ENCODE results near the gene SLX4IP.

DNA sequence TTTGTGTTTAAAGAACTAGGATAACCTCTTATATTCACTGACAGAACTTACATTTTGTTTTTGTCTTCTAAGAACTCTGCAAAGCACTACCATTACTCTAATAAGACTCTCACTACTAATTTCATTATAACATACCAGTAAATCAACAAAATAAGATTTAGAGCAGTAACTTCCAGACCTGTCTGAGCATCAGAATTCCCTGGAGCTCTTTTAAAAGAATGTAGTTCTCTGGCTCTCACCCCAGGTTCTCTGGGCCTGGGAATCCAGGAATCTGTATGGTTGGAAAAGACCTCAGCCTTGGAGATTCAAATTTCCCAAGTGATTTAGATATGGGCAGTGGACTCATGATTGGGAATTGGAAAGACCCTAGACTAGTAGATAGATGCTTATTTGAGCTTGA, 149.3 kb downstream of the SLX4IP start:
- TF ChIP-seq, protein P1, sequence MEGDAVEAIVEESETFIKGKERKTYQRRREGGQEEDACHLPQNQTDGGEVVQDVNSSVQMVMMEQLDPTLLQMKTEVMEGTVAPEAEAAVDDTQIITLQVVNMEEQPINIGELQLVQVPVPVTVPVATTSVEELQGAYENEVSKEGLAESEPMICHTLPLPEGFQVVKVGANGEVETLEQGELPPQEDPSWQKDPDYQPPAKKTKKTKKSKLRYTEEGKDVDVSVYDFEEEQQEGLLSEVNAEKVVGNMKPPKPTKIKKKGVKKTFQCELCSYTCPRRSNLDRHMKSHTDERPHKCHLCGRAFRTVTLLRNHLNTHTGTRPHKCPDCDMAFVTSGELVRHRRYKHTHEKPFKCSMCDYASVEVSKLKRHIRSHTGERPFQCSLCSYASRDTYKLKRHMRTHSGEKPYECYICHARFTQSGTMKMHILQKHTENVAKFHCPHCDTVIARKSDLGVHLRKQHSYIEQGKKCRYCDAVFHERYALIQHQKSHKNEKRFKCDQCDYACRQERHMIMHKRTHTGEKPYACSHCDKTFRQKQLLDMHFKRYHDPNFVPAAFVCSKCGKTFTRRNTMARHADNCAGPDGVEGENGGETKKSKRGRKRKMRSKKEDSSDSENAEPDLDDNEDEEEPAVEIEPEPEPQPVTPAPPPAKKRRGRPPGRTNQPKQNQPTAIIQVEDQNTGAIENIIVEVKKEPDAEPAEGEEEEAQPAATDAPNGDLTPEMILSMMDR (conservative IDR thresholded peaks at IDR 0.05 in 1 of 2, IDR thresholded peaks at IDR 0.05 in 1 of 2; ENCODE audit: extremely low read depth in 1 of 2, insufficient read depth in 1 of 2, low read depth in 1 of 2, low read length in 2 of 2), result no peak
- TF ChIP-seq EZH2 (IDR thresholded peaks at IDR 0.05; ENCODE audit: borderline replicate concordance, low read length), result no peak
